ENCODE data around the gene ITPA. TPM values are rescaled to one million over a fixed set of nuclear protein-coding genes. Genes with fewer than 3 reads are reported as not detected.

Gene ITPA
- total and polyA plus RNA-seq, 2 of the 13 experiments (the other 11 are each of a cell fraction or from before 2014, with no cell fraction given) = 60.1 to 103 TPM

DNA sequence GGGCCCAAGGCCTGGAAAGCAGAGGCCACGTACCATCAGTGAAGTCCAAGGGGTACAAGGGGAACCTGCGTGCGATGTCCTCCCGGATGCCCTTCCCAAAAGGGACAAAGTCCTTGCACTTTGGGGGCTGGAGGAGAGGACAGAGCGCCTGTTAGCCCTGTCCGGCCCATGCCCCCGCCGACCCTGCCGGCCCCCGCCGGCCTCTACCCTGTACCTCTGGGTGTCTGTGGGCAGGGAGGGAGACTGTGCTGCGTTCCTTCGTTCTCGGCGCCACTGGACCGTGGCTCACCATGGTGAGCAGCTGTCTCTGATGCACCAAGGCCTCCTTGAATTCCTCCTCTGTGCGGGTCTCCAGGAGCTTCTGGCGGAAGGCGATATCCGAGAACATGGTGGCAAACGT, 21.8 kb downstream of the ITPA start (continued):
- TF ChIP-seq, protein P1, sequence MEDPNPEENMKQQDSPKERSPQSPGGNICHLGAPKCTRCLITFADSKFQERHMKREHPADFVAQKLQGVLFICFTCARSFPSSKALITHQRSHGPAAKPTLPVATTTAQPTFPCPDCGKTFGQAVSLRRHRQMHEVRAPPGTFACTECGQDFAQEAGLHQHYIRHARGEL (CRISPR knock-in tag; IDR thresholded peaks at IDR 0.05) = peak; percentile 47; the same call in 1 of the 2 replicates
- TF ChIP-seq, protein P2, sequence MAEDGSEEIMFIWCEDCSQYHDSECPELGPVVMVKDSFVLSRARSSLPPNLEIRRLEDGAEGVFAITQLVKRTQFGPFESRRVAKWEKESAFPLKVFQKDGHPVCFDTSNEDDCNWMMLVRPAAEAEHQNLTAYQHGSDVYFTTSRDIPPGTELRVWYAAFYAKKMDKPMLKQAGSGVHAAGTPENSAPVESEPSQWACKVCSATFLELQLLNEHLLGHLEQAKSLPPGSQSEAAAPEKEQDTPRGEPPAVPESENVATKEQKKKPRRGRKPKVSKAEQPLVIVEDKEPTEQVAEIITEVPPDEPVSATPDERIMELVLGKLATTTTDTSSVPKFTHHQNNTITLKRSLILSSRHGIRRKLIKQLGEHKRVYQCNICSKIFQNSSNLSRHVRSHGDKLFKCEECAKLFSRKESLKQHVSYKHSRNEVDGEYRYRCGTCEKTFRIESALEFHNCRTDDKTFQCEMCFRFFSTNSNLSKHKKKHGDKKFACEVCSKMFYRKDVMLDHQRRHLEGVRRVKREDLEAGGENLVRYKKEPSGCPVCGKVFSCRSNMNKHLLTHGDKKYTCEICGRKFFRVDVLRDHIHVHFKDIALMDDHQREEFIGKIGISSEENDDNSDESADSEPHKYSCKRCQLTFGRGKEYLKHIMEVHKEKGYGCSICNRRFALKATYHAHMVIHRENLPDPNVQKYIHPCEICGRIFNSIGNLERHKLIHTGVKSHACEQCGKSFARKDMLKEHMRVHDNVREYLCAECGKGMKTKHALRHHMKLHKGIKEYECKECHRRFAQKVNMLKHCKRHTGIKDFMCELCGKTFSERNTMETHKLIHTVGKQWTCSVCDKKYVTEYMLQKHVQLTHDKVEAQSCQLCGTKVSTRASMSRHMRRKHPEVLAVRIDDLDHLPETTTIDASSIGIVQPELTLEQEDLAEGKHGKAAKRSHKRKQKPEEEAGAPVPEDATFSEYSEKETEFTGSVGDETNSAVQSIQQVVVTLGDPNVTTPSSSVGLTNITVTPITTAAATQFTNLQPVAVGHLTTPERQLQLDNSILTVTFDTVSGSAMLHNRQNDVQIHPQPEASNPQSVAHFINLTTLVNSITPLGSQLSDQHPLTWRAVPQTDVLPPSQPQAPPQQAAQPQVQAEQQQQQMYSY (CRISPR knock-in tag; IDR thresholded peaks at IDR 0.05) = no peak
- TF ChIP-seq ZNF335 (CRISPR knock-in tag; IDR thresholded peaks at IDR 0.05) (no peak), NR2C2 (CRISPR knock-in tag; IDR thresholded peaks at IDR 0.05; ENCODE audit: borderline replicate concordance) (no peak), ZNF224 (CRISPR knock-in tag; IDR thresholded peaks at IDR 0.05) (no peak), ISL2 (CRISPR knock-in tag; IDR thresholded peaks at IDR 0.05) (no peak), ZNF850 (CRISPR knock-in tag; conservative IDR thresholded peaks at IDR 0.05) (no peak), KDM5B (CRISPR knock-in tag; IDR thresholded peaks at IDR 0.05; ENCODE audit: borderline replicate concordance) (peak; percentile 35; the same call in 1 of the 2 replicates), MEF2D (CRISPR knock-in tag; IDR thresholded peaks at IDR 0.05) (no peak), SRF (IDR thresholded peaks at IDR 0.05; ENCODE audit: low read depth, low read length) (no peak)
- TF ChIP-seq, protein P3, sequence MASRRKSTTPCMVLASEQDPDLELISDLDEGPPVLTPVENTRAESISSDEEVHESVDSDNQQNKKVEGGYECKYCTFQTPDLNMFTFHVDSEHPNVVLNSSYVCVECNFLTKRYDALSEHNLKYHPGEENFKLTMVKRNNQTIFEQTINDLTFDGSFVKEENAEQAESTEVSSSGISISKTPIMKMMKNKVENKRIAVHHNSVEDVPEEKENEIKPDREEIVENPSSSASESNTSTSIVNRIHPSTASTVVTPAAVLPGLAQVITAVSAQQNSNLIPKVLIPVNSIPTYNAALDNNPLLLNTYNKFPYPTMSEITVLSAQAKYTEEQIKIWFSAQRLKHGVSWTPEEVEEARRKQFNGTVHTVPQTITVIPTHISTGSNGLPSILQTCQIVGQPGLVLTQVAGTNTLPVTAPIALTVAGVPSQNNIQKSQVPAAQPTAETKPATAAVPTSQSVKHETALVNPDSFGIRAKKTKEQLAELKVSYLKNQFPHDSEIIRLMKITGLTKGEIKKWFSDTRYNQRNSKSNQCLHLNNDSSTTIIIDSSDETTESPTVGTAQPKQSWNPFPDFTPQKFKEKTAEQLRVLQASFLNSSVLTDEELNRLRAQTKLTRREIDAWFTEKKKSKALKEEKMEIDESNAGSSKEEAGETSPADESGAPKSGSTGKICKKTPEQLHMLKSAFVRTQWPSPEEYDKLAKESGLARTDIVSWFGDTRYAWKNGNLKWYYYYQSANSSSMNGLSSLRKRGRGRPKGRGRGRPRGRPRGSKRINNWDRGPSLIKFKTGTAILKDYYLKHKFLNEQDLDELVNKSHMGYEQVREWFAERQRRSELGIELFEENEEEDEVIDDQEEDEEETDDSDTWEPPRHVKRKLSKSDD (CRISPR knock-in tag; IDR thresholded peaks at IDR 0.05; ENCODE audit: low read depth) = no peak
- TF ChIP-seq, protein P4, sequence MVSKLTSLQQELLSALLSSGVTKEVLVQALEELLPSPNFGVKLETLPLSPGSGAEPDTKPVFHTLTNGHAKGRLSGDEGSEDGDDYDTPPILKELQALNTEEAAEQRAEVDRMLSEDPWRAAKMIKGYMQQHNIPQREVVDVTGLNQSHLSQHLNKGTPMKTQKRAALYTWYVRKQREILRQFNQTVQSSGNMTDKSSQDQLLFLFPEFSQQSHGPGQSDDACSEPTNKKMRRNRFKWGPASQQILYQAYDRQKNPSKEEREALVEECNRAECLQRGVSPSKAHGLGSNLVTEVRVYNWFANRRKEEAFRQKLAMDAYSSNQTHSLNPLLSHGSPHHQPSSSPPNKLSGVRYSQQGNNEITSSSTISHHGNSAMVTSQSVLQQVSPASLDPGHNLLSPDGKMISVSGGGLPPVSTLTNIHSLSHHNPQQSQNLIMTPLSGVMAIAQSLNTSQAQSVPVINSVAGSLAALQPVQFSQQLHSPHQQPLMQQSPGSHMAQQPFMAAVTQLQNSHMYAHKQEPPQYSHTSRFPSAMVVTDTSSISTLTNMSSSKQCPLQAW (CRISPR knock-in tag; IDR thresholded peaks at IDR 0.05) = no peak
- TF ChIP-seq, protein P5, sequence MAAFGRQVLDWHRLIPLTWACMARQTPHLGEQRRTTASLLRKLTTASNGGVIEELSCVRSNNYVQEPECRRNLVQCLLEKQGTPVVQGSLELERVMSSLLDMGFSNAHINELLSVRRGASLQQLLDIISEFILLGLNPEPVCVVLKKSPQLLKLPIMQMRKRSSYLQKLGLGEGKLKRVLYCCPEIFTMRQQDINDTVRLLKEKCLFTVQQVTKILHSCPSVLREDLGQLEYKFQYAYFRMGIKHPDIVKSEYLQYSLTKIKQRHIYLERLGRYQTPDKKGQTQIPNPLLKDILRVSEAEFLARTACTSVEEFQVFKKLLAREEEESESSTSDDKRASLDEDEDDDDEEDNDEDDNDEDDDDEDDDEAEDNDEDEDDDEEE (CRISPR knock-in tag; IDR thresholded peaks at IDR 0.05) = no peak
- TF ChIP-seq, protein P6, sequence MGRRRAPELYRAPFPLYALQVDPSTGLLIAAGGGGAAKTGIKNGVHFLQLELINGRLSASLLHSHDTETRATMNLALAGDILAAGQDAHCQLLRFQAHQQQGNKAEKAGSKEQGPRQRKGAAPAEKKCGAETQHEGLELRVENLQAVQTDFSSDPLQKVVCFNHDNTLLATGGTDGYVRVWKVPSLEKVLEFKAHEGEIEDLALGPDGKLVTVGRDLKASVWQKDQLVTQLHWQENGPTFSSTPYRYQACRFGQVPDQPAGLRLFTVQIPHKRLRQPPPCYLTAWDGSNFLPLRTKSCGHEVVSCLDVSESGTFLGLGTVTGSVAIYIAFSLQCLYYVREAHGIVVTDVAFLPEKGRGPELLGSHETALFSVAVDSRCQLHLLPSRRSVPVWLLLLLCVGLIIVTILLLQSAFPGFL (CRISPR knock-in tag; IDR thresholded peaks at IDR 0.05) = no peak

Data from HepG2 (cell line).